T-cell (primary cell): ENCODE data around the gene NCSTN. TPM values are rescaled to one million over a fixed set of nuclear protein-coding genes. Genes with fewer than 3 reads are reported as not detected.

Source experiments
- ATAC-seq, 4 experiments: fragments of 200-7000 bp in 3 of 4; fragments of 150-1000 bp in 1 of 4; cut with Tn5 transposase; replicated peaks in 1 of 4; 1 replicate in 3 of 4; 2 replicates in 1 of 4; pipeline ENCODE4 v1.10.0; 2021; ENCODE audit warnings: moderate library complexity in 3 of 4, mild to moderate bottlenecking in 2 of 4, moderate number of reproducible peaks in 1 of 4
- CTCF ChIA-PET, 2 donors: fragments of 300-600 bp; sonication (Branson Sonifier 250); formaldehyde crosslinking; loops; one replicate each; lab custom pipeline; 2022; ENCODE audit warnings: antibody characterized with exemption in 2 of 2; lab: Charles Lee
- POLR2A ChIA-PET, 2 donors: fragments of 300-600 bp; sonication (Branson Sonifier 250); formaldehyde crosslinking; loops; one replicate each; lab custom pipeline; 2022; ENCODE audit warnings: antibody characterized with exemption in 2 of 2; lab: Charles Lee
- DNase-seq, 35 experiments: peaks; one replicate each; pipeline versions ENCODE4 v3.0.0 to v3.0.0-alpha.2; 2013 to 2023
- H3K27ac ChIP-seq: one replicate; pipeline ENCODE4 v1.5.1; 2013; ENCODE audit warnings: low read length
- H3K27me3 ChIP-seq, 2 experiments: replicated peaks in 1 of 2; 1 replicate in 1 of 2; 2 replicates in 1 of 2; pipeline versions ENCODE4 v1.6.1 to v1.7.0; 2013; ENCODE audit warnings: low read length in 1 of 2, mixed read lengths in 1 of 2; ENCODE audit not compliant: control insufficient read depth in 2 of 2, insufficient read depth in 2 of 2; ENCODE audit errors: extremely low read depth in 1 of 2
- H3K36me3 ChIP-seq, 2 donors: 1 replicate in 1 of 2; 2 replicates in 1 of 2; pipeline versions ENCODE4 v1.6.1 to v1.7.0; 2013; ENCODE audit warnings: low read length in 1 of 2; ENCODE audit not compliant: control insufficient read depth in 2 of 2, insufficient read depth in 1 of 2; ENCODE audit errors: extremely low read depth in 1 of 2
- H3K4me1 ChIP-seq, 2 experiments: 1 replicate in 1 of 2; 2 replicates in 1 of 2; pipeline versions ENCODE4 v1.6.1 to v1.7.0; 2013; ENCODE audit warnings: low read length in 2 of 2, mixed read lengths in 1 of 2; ENCODE audit not compliant: insufficient read depth in 2 of 2, control insufficient read depth in 1 of 2; ENCODE audit errors: extremely low read depth in 1 of 2
- H3K4me3 ChIP-seq, 2 donors: 1 replicate in 1 of 2; 2 replicates in 1 of 2; pipeline versions ENCODE4 v1.5.1 to v1.7.0; 2013; ENCODE audit warnings: mild to moderate bottlenecking in 2 of 2, low read length in 1 of 2, moderate library complexity in 1 of 2; ENCODE audit not compliant: control insufficient read depth in 1 of 2; ENCODE audit errors: extremely low read depth in 1 of 2
- H3K9me3 ChIP-seq: 2 replicates; pipeline ENCODE4 v1.7.0; 2013
- H3K27ac Mint-ChIP-seq, 2 donors: one replicate each; pipeline ENCODE4 v1.8.0; 2020 to 2021; ENCODE audit warnings: mild to moderate bottlenecking in 2 of 2, mixed read lengths in 2 of 2
- H3K27me3 Mint-ChIP-seq, 2 donors: one replicate each; pipeline ENCODE4 v1.8.0; 2021 to 2022; ENCODE audit warnings: mixed read lengths in 2 of 2
- H3K36me3 Mint-ChIP-seq: one replicate; pipeline ENCODE4 v1.8.0; 2021; ENCODE audit warnings: mixed read lengths
- H3K4me1 Mint-ChIP-seq, 3 donors: one replicate each; pipeline ENCODE4 v1.8.0; 2020 to 2022; ENCODE audit warnings: mixed read lengths in 3 of 3, mild to moderate bottlenecking in 1 of 3
- H3K4me3 Mint-ChIP-seq, 3 donors: one replicate each; pipeline ENCODE4 v1.8.0; 2020 to 2022; ENCODE audit warnings: mild to moderate bottlenecking in 3 of 3, mixed read lengths in 3 of 3, moderate library complexity in 3 of 3
- H3K9me3 Mint-ChIP-seq, 3 donors: one replicate each; pipeline ENCODE4 v1.8.0; 2020 to 2022; ENCODE audit warnings: mixed read lengths in 3 of 3
- WGBS: methylation state at CpG from one replicate; pipeline ENCODE4 v1.1.5; 2013; ENCODE audit warnings: missing lambda C conversion rate; ENCODE audit not compliant: insufficient coverage; 5-methylcytosine and 5-hydroxymethylcytosine counted together
- total RNA-seq, 35 experiments: library from RNA in 6 of 35; stranded (reverse) in 6 of 35; fragments of 120-200 nt in 1 of 35; gene quantifications; one replicate each; pipeline versions ENCODE4 v1.2.1 to v1.2.4 and lab custom pipeline; 2013 to 2026

NCSTN gene
- total RNA-seq, 5 donors from 2014 or later (not counting 1 experiment from before 2014, with no cell fraction given), result 62.2 to 78.9 (median 71.8) TPM

DNA sequence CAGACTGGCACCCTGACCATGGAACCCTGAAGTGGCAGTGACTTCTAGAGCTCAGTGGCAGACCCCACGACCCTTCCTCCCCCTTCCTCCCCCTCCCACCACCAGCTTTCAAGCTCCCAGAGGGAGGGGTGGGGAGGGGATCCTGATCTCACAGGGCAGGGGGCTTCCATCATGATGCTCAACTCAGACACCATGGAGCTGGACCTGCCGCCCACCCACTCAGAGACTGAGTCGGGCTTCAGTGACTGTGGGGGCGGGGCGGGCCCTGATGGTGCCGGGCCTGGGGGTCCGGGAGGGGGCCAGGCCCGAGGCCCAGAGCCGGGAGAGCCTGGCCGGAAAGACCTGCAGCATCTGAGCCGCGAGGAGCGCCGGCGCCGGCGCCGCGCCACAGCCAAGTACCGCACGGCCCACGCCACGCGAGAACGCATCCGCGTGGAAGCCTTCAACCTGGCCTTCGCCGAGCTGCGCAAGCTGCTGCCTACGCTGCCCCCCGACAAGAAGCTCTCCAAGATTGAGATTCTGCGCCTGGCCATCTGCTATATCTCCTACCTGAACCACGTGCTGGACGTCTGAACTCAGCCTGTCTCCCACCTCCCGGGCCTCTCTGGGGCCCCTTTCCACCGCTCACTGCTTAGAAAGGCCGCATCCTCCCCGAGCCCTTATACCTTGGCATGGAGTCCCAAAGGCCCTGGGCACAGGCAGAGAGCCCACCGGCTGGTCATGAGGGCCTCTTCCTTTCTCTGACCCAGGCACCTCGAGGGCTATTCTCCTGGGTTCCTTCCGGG lies 27.6 kb downstream of the NCSTN start:
- Mint-ChIP-seq H3K9me3 (no peaks in the 10 kb centered on the region), H3K4me3 (no peak overlapping the region), H3K27ac (no peak overlapping the region), H3K36me3 (no peaks in the 10 kb centered on the region), H3K4me1 (peaks cover 3 to 5% (median 4%) of the 10 kb centered on the region in 3 donors), H3K27me3 (peaks cover 0 to 3% of the 10 kb centered on the region in 2 donors)
- Histone ChIP-seq H3K36me3 (no peaks in the 10 kb centered on the region), H3K27ac (no peak overlapping the region), H3K27me3 (peaks cover 0 to 7% of the 10 kb centered on the region in 2 experiments), H3K9me3 (no peaks in the 10 kb centered on the region), H3K4me1 (peaks cover 0 to 4% of the 10 kb centered on the region in 2 experiments), H3K4me3 (no peak overlapping the region)
- WGBS, result 97% methylated on average over 33 of the region's 42 CpGs
- DNase-seq (no peak), ATAC-seq (no peak)
- ChIA-PET CTCF (interaction anchor here (0.5 to 0.6 kb wide), 5 partner anchors 24 to 921 kb away, joined by 3 to 4 read pairs (median 3); no protein-coding TSS in a partner anchor), POLR2A (interaction anchor here in 1 of 2 donors (0.6 kb wide), 1 partner anchor 54 kb away, joined by 4 read pairs; no protein-coding TSS in a partner anchor)

DNA sequence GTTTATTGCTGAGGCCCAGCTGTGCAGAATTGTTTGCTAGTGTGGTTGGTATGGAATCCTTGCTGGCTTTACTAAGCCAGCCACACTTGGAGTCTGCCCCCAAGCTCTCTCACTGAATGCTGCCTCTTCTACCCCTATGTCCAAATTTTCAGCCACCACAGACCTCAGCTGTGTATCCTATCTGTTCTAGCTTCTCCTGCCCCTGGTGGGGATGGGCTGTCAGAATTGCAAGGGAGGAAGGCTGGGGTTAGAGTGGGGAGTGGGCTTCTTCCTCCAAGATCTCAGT lies 28.1 kb downstream of the NCSTN start:
- no peak for DNase-seq
- CTCF ChIA-PET, result interaction anchor here (0.5 to 0.6 kb wide), 2 partner anchors 262 to 920 kb away, joined by 3 to 4 read pairs; no protein-coding TSS in a partner anchor
- Mint-ChIP-seq H3K9me3 (no peaks in the 10 kb centered on the region), H3K27ac (no peak overlapping the region), H3K4me1 (peaks cover 9 to 10% (median 10%) of the 10 kb centered on the region in 3 donors), H3K4me3 (no peak overlapping the region), H3K36me3 (no peaks in the 10 kb centered on the region), H3K27me3 (peaks cover 0 to 3% of the 10 kb centered on the region in 2 donors)
- no peak for ATAC-seq
- Histone ChIP-seq H3K9me3 (no peaks in the 10 kb centered on the region), H3K4me3 (no peak overlapping the region), H3K27me3 (peaks cover 0 to 7% of the 10 kb centered on the region in 2 experiments), H3K36me3 (no peaks in the 10 kb centered on the region), H3K4me1 (peaks cover 2 to 9% of the 10 kb centered on the region in 2 experiments), H3K27ac (no peak overlapping the region)
- POLR2A ChIA-PET, result no interaction called here

GRCh38 chr1:160371756-160372155 lies 28.6 kb downstream of the NCSTN start:
- WGBS, result 79% methylated on average over 4 of the region's 4 CpGs
- DNase-seq, result no peak

DNA sequence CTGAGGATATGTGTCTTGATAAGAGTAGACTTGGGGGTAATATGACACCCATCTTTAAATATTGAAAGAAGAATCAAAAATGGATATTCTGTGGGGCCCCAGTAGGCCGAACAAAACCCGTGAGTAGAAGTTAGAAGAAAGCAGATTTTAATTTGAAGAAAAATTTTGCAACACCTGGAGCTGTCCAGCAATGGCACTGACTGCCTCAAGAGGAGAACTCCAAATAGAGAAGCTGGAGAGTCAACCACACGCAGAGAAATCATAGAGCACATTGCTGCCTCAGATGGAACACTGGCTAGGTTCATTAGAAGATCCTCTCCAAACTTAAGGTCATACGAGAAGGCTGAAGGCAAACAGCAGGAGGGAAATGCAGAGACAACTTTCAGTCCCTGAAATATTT lies 30.5 kb downstream of the NCSTN start:
- Histone ChIP-seq H3K36me3 (no peaks in the 10 kb centered on the region), H3K27ac (no peak overlapping the region), H3K4me3 (no peak overlapping the region), H3K9me3 (no peaks in the 10 kb centered on the region), H3K4me1 (peaks cover 2 to 11% of the 10 kb centered on the region in 2 experiments), H3K27me3 (peaks cover 0 to 7% of the 10 kb centered on the region in 2 experiments)
- POLR2A ChIA-PET, result no interaction called here
- ATAC-seq, result no peak
- Mint-ChIP-seq H3K9me3 (no peaks in the 10 kb centered on the region), H3K36me3 (no peaks in the 10 kb centered on the region), H3K27ac (no peak overlapping the region), H3K4me3 (no peak overlapping the region), H3K4me1 (peaks cover 14 to 15% (median 14%) of the 10 kb centered on the region in 3 donors), H3K27me3 (peaks cover 0 to 3% of the 10 kb centered on the region in 2 donors)
- no peak for DNase-seq
- 90% methylated on average over 4 of the region's 4 CpGs for WGBS
- CTCF ChIA-PET, result no interaction called here

More at GRCh38 chr1:160371756-160372155, 28.6 kb downstream of the NCSTN start:
- Histone ChIP-seq H3K27me3 (peaks cover 0 to 7% of the 10 kb centered on the region in 2 experiments), H3K4me1 (peaks cover 2 to 11% of the 10 kb centered on the region in 2 experiments), H3K9me3 (no peaks in the 10 kb centered on the region), H3K36me3 (no peaks in the 10 kb centered on the region), H3K27ac (no peak overlapping the region), H3K4me3 (no peak overlapping the region)
- POLR2A ChIA-PET, result no interaction called here
- no peaks in the 10 kb centered on the region for H3K9me3 Mint-ChIP-seq
- no peak overlapping the region for H3K27ac Mint-ChIP-seq
- ATAC-seq, result no peak
- no peak overlapping the region for H3K4me3 Mint-ChIP-seq
- H3K36me3 Mint-ChIP-seq, result no peaks in the 10 kb centered on the region
- peaks cover 13 to 14% (median 14%) of the 10 kb centered on the region in 3 donors for H3K4me1 Mint-ChIP-seq
- peaks cover 0 to 3% of the 10 kb centered on the region in 2 donors for H3K27me3 Mint-ChIP-seq
- CTCF ChIA-PET, result interaction anchor here (0.5 to 0.6 kb wide), 3 partner anchors 34 to 920 kb away, joined by 3 to 4 read pairs (median 4); no protein-coding TSS in a partner anchor

DNA sequence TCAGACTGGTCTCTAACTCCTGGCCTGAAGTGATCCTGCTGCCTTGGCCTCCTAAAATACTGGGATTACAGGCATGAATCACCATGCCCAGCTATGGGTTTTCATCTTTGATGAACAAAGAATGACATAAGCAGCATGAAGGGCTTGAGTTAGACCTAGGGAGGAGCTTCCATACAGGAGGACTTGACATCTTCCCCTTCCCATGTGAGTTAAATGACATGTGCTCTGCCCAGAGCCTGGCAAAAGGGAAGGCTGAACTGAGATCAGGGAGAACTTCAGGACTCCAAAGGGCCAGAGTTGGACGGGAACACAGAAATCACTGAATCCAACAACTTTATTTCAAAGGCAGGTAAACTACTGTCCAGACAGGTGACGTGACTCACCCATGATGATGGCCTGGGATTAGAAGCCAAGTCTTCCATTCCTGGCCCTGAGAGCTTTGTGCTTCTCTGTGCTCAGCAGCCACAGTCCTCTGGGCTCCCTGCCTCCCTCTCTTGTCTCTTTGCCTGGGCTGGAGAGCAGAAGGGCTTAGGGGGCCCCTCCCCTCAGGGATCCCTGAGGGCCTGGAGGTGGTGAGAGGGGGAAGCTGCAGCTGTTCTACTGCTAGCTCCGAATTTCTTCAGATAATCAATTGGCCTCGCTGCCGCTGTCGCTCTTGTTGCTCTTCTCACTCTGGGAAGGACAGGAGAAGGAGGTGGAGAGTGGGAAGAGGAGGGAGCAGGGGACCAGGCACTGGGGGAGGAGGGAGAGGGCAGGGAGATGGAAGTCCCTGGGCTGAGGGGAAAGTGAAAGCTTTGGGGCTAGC lies 31.3 kb downstream of the NCSTN start:
- Histone ChIP-seq H3K4me1 (peaks cover 2 to 11% of the 10 kb centered on the region in 2 experiments), H3K4me3 (no peak overlapping the region), H3K27me3 (peaks cover 0 to 7% of the 10 kb centered on the region in 2 experiments), H3K27ac (no peak overlapping the region), H3K36me3 (no peaks in the 10 kb centered on the region), H3K9me3 (no peaks in the 10 kb centered on the region)
- no peaks in the 10 kb centered on the region for H3K36me3 Mint-ChIP-seq
- H3K27me3 Mint-ChIP-seq, result peaks cover 0 to 3% of the 10 kb centered on the region in 2 donors
- H3K4me1 Mint-ChIP-seq, result peaks cover 14 to 15% (median 14%) of the 10 kb centered on the region in 3 donors
- H3K4me3 Mint-ChIP-seq, result no peak overlapping the region
- no peaks in the 10 kb centered on the region for H3K9me3 Mint-ChIP-seq
- H3K27ac Mint-ChIP-seq, result no peak overlapping the region
- ATAC-seq, result no peak
- WGBS, result 82% methylated on average over 6 of the region's 6 CpGs
- ChIA-PET CTCF (no interaction called here), POLR2A (no interaction called here)
- DNase-seq, result no peak
